ENCODE results near the gene FPR3. TPM values are rescaled to one million over a fixed set of nuclear protein-coding genes. Genes with fewer than 3 reads are reported as not detected.
"Not testable (repeated sequence)": the region's sequence is repeated elsewhere in the genome, so short reads cannot be mapped to it uniquely, and the experiment has no call there.

FPR3 gene
- total and polyA plus RNA-seq, 2 donors (not counting 1 experiment from before 2014, with no cell fraction given), result not detected

DNA sequence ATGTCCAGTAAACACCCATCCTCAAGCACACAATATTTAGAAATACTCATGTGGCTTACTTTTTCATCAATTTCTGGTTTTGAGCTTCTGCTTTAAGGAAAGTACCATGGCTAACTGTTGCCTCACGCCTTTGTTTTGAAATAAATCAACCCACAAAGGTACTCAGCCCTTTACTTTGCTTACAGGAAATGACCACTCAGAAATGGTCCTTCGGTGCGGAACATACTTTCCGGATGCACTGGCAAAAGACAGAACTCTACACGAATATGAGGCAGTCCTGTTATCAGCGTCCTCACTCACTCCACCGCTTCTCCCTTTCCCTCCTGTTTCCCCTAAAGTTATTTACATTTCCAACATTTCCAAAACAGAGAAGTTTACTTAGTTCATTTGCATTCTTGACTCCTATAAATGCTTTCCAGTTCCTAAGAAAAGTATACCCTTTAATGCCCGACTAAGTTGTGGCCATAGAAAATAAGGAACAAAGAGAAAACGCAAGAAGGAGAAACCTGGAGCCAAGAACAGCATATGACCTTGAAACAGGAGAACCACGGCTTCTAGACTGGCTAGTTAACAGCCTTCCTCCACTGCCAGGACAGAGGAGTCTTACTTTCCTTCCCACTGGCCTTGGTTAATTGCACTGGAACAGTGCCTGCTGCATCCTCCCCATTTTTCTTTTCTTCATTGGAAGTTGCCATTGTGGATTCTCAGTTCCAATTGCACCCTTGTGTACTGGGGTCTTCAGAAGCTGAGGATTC lies 23.4 kb upstream of the FPR3 start:
- no peak overlapping the region for H3K9ac ChIP-seq (ENCODE audit: insufficient read depth, low read length)
- no peak overlapping the region for H3K27ac ChIP-seq (ENCODE audit: insufficient read depth, low read length)
- no peaks in the 10 kb centered on the region for H4K20me1 ChIP-seq (ENCODE audit: control insufficient read depth, extremely low read depth, insufficient read depth, low read length)
- H3K27me3 ChIP-seq (ENCODE audit: control insufficient read depth, insufficient read depth, low read length), result no peaks in the 10 kb centered on the region
- H3K4me1 ChIP-seq (ENCODE audit: control insufficient read depth, extremely low read depth, insufficient read depth, low read length), result no peaks in the 10 kb centered on the region
- no peak for TF ChIP-seq EZH2 (IDR thresholded peaks at IDR 0.05; ENCODE audit: low read length, missing control alignments)
- TF ChIP-seq, protein P1, sequence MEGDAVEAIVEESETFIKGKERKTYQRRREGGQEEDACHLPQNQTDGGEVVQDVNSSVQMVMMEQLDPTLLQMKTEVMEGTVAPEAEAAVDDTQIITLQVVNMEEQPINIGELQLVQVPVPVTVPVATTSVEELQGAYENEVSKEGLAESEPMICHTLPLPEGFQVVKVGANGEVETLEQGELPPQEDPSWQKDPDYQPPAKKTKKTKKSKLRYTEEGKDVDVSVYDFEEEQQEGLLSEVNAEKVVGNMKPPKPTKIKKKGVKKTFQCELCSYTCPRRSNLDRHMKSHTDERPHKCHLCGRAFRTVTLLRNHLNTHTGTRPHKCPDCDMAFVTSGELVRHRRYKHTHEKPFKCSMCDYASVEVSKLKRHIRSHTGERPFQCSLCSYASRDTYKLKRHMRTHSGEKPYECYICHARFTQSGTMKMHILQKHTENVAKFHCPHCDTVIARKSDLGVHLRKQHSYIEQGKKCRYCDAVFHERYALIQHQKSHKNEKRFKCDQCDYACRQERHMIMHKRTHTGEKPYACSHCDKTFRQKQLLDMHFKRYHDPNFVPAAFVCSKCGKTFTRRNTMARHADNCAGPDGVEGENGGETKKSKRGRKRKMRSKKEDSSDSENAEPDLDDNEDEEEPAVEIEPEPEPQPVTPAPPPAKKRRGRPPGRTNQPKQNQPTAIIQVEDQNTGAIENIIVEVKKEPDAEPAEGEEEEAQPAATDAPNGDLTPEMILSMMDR (conservative IDR thresholded peaks at IDR 0.05 in 1 of 2, IDR thresholded peaks at IDR 0.05 in 1 of 2; ENCODE audit: low read depth in 1 of 2, low read length in 2 of 2), result no peak
- H2AFZ ChIP-seq (ENCODE audit: low read length), result no peak overlapping the region
- no peaks in the 10 kb centered on the region for H3K79me2 ChIP-seq (ENCODE audit: control insufficient read depth, insufficient read depth, low read length)
- H3K4me2 ChIP-seq (ENCODE audit: extremely low read depth, insufficient read depth, low read length), result no peak overlapping the region
- H3K36me3 ChIP-seq (ENCODE audit: control insufficient read depth, insufficient read depth, low read length), result no peaks in the 10 kb centered on the region
- no peak overlapping the region for H3K4me3 ChIP-seq (replicated peaks in 1 of 4; ENCODE audit: control extremely low read depth in 1 of 4, insufficient read depth in 1 of 4, low read depth in 3 of 4, low read length in 4 of 4)
- no peak for DNase-seq (ENCODE audit: low read depth in 2 of 2)
- no peaks in the 10 kb centered on the region for H3K9me3 ChIP-seq (ENCODE audit: control insufficient read depth, insufficient read depth, low read depth, low read length)

DNA sequence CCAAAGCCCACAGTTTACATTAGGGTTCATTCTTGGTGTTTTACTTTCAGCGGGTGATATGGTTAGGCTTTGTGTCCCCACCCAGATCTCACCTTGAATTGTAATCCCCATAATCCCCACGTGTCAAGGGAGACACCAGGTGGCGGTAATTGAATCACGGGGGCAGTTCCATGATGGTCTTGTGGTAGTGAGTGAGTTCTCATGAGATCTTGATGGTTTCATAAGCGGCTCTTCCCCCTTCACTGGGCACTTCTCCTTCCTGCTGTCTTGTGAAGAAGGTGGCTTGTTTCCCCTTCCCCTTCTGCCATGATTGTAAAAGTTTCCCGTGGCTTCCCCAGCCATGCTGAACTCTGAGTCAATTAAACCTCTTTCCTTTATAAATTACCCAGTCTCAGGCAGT lies 22.0 kb upstream of the FPR3 start:
- H3K9me3 ChIP-seq (ENCODE audit: control insufficient read depth, insufficient read depth, low read depth, low read length), result no peaks in the 10 kb centered on the region
- no peak overlapping the region for H3K4me2 ChIP-seq (ENCODE audit: extremely low read depth, insufficient read depth, low read length)
- H2AFZ ChIP-seq (ENCODE audit: low read length), result no peak overlapping the region

DNA sequence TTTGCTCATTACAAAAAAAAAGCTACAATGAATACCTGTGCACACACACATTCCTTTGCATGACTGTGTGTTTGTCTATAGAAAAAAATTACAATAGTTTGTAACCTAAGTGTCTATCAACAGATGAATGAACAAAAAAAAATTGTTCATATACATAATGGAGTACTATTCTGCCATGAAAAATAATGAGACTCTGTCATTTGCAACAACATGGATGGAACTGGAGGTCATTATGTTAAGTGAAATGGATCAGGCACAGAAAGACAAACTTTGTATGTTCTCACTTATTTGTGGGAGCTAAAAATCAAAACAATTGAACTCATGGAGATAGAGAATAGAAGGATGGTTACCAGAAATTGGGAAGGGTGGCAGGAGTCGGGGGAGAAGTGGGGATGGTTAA lies 18.4 kb upstream of the FPR3 start:
- H3K4me3 ChIP-seq (replicated peaks in 1 of 4; ENCODE audit: control extremely low read depth in 1 of 4, insufficient read depth in 1 of 4, low read depth in 3 of 4, low read length in 4 of 4); H3K27me3 ChIP-seq (ENCODE audit: control insufficient read depth, insufficient read depth, low read length); H3K4me2 ChIP-seq (ENCODE audit: extremely low read depth, insufficient read depth, low read length); H3K36me3 ChIP-seq (ENCODE audit: control insufficient read depth, insufficient read depth, low read length); H3K27ac ChIP-seq (ENCODE audit: insufficient read depth, low read length); H4K20me1 ChIP-seq (ENCODE audit: control insufficient read depth, extremely low read depth, insufficient read depth, low read length); H3K4me1 ChIP-seq (ENCODE audit: control insufficient read depth, extremely low read depth, insufficient read depth, low read length); H3K9ac ChIP-seq (ENCODE audit: insufficient read depth, low read length); DNase-seq (ENCODE audit: low read depth in 2 of 2); H2AFZ ChIP-seq (ENCODE audit: low read length); H3K9me3 ChIP-seq (ENCODE audit: control insufficient read depth, insufficient read depth, low read depth, low read length); H3K79me2 ChIP-seq (ENCODE audit: control insufficient read depth, insufficient read depth, low read length): not testable (repeated sequence)

More for the DNA sequence above, 22.0 kb upstream of the FPR3 start:
- Histone ChIP-seq H3K9ac (ENCODE audit: insufficient read depth, low read length) (no peak overlapping the region), H3K36me3 (ENCODE audit: control insufficient read depth, insufficient read depth, low read length) (no peaks in the 10 kb centered on the region), H3K27ac (ENCODE audit: insufficient read depth, low read length) (no peak overlapping the region), H3K4me1 (ENCODE audit: control insufficient read depth, extremely low read depth, insufficient read depth, low read length) (no peaks in the 10 kb centered on the region), H3K27me3 (ENCODE audit: control insufficient read depth, insufficient read depth, low read length) (no peaks in the 10 kb centered on the region), H3K4me3 (replicated peaks in 1 of 4; ENCODE audit: control extremely low read depth in 1 of 4, insufficient read depth in 1 of 4, low read depth in 3 of 4, low read length in 4 of 4) (no peak overlapping the region), H4K20me1 (ENCODE audit: control insufficient read depth, extremely low read depth, insufficient read depth, low read length) (no peaks in the 10 kb centered on the region), H3K79me2 (ENCODE audit: control insufficient read depth, insufficient read depth, low read length) (no peaks in the 10 kb centered on the region)
- TF ChIP-seq, protein P1 (conservative IDR thresholded peaks at IDR 0.05 in 1 of 2, IDR thresholded peaks at IDR 0.05 in 1 of 2; ENCODE audit: low read depth in 1 of 2, low read length in 2 of 2), result no peak
- TF ChIP-seq EZH2 (IDR thresholded peaks at IDR 0.05; ENCODE audit: low read length, missing control alignments), result no peak
- DNase-seq (ENCODE audit: low read depth in 2 of 2), result no peak
